ENCODE results near the gene GABRP. TPM values are rescaled to one million over a fixed set of nuclear protein-coding genes. Genes with fewer than 3 reads are reported as not detected.

GABRP gene
- total RNA-seq, 4 donors from 2014 or later, result 2.1 TPM; not detected in 3

DNA sequence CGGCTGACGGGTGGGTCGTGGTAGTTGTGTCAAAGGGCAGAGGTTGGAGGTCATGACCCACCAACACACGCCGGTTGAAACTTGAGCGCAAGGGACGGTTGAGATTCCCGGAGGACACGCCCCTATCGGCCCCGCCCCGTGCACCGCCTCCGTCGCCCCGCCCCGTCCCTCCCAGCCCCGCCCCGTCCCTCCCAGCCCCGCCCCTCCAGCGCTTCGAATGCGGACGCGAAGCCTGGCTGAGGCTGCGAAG lies 78.1 kb downstream of the GABRP start:
- Histone ChIP-seq H3K4me1 (peaks cover 0 to 17% (median 0%) of the 10 kb centered on the region in 3 donors), H3K27ac (peak overlapping the region in 3 of 4 donors; percentile 48 to 74 (median 55))

DNA sequence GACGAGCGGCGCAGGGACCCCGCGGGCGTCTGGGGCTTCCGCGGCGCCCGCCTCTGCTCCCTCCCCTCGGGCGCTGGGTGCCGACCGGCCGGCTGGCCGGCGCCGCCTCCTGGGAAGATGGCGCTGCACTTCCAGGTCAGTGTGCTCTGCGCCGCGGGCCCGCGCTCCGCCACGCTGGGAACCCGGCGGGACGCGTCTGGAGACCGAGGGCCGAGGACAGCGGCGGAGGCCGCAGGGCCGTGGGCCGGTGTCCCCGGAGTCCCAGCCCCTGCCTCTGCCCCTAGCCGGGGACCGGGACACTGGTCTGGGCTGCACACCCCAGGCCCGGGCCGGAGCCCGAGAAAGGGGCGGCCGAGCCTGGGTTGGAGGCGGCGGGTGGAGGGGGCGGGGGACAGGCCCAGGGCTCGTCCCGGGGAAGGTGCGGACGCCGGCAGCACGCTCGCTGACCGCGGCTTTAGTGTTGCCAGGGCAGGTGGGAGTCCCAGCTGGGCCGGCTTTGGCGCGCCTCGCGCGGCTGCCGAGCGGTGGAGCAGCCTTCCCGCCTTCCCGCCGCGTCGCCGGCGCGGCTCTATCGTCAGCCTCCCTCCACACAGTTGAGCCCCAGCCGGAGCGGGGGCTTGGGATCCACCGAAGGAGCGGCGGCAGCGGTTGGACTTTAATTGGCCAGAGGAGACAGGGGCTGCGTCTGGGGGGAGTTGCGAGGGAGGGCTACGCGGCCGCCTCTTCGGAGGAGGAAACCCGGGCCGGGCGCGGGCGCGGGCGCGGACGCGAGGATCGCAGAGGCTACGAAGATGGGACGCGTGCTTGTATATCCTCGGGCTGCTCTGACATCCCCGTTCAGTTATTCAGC lies 78.6 kb downstream of the GABRP start, which contains the start of gene RANBP17:
RANBP17 (plus strand) TSS at position 102 of the 850 bp plus-strand sequence.
- Histone ChIP-seq H3K27me3 (no peaks in the 10 kb centered on the region), H3K36me3 (no peaks in the 10 kb centered on the region), H3K27ac (peak within 1 kb of the TSS in 3 of 4 donors; percentile 48 to 74 (median 55)), H3K4me3 (peak within 1 kb of the TSS; percentile 66 to 76), H3K9me3 (peaks cover 0 to 33% (median 0%) of the 10 kb centered on the region in 3 donors), H3K4me1 (peaks cover 0 to 17% (median 0%) of the 10 kb centered on the region in 3 donors)
- peak; percentile 80 for ATAC-seq
- TF ChIP-seq, protein P1, sequence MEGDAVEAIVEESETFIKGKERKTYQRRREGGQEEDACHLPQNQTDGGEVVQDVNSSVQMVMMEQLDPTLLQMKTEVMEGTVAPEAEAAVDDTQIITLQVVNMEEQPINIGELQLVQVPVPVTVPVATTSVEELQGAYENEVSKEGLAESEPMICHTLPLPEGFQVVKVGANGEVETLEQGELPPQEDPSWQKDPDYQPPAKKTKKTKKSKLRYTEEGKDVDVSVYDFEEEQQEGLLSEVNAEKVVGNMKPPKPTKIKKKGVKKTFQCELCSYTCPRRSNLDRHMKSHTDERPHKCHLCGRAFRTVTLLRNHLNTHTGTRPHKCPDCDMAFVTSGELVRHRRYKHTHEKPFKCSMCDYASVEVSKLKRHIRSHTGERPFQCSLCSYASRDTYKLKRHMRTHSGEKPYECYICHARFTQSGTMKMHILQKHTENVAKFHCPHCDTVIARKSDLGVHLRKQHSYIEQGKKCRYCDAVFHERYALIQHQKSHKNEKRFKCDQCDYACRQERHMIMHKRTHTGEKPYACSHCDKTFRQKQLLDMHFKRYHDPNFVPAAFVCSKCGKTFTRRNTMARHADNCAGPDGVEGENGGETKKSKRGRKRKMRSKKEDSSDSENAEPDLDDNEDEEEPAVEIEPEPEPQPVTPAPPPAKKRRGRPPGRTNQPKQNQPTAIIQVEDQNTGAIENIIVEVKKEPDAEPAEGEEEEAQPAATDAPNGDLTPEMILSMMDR (IDR thresholded peaks at IDR 0.05), result peak in 1 of 4 experiments; percentile 17
- TF ChIP-seq POLR2A (IDR thresholded peaks at IDR 0.05), result no peak
- WGBS, 2 donors (ENCODE audit: low coverage in 1 of 2), result no CpG with 5 or more reads among the region's 102 CpGs

More for the DNA sequence above, 78.1 kb downstream of the GABRP start:
- no peaks in the 10 kb centered on the region for H3K36me3 ChIP-seq
- TF ChIP-seq EP300 (IDR thresholded peaks at IDR 0.05) (no peak), POLR2A (IDR thresholded peaks at IDR 0.05) (no peak), POLR2AphosphoS5 (IDR thresholded peaks at IDR 0.05) (no peak)
- TF ChIP-seq, protein P1 (IDR thresholded peaks at IDR 0.05), result no peak
- H3K27me3 ChIP-seq, result no peaks in the 10 kb centered on the region
- no peak for ATAC-seq
- 10 to 28% methylated on average over 7 to 8 of the region's 26 CpGs for WGBS, 2 donors (ENCODE audit: low coverage in 1 of 2)
- peak overlapping the region; percentile 66 to 76 for H3K4me3 ChIP-seq
- peaks cover 0 to 33% (median 0%) of the 10 kb centered on the region in 3 donors for H3K9me3 ChIP-seq

DNA sequence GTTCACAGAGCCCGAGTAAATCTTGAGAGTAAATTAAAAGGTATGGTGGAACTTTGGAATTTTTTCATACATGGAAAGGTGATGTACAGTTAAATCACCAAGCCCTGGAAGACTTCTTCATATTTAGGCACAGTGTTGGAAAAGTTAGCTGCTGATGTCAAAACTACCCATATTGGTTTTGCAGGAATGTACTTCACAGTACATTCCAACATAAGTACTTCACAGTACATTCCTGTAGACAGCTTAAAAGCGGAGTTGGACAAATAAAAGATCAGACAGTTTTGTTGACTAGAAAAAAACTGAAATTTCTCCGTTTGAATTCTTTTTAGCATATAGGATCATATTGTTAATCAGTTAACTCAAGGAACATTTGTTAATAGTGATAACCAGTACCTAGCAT lies 80.1 kb downstream of the GABRP start:
- H3K36me3 ChIP-seq, result no peaks in the 10 kb centered on the region
- H3K27ac ChIP-seq, result no peak overlapping the region
- H3K4me3 ChIP-seq, result no peak overlapping the region
- peaks cover 0 to 33% (median 0%) of the 10 kb centered on the region in 3 donors for H3K9me3 ChIP-seq
- peaks cover 0 to 17% (median 0%) of the 10 kb centered on the region in 3 donors for H3K4me1 ChIP-seq
- no peak for TF ChIP-seq EP300 (IDR thresholded peaks at IDR 0.05)
- TF ChIP-seq POLR2AphosphoS5 (IDR thresholded peaks at IDR 0.05), result no peak
- TF ChIP-seq POLR2A (IDR thresholded peaks at IDR 0.05), result no peak
- TF ChIP-seq, protein P1 (IDR thresholded peaks at IDR 0.05), result no peak
- no peaks in the 10 kb centered on the region for H3K27me3 ChIP-seq
- no peak for ATAC-seq
- WGBS, 2 donors (ENCODE audit: low coverage in 1 of 2), result 96 to 97% methylated on average over 3 of the region's 3 CpGs

Other genes starting within 250 kb of the GABRP start
- 10 to 100 TPM in 3 of 4 donors, 1 to 10 TPM in 1; 7.7 to 21.7 (median 13.8) TPM for gene RANBP17, start 78.3 kb downstream of the GABRP start, total RNA-seq